ENCODE measurements around the gene ARPC5. TPM values are rescaled to one million over a fixed set of nuclear protein-coding genes. Genes with fewer than 3 reads are reported as not detected.

ARPC5 gene
- total RNA-seq, 1 donor: 312 TPM

DNA sequence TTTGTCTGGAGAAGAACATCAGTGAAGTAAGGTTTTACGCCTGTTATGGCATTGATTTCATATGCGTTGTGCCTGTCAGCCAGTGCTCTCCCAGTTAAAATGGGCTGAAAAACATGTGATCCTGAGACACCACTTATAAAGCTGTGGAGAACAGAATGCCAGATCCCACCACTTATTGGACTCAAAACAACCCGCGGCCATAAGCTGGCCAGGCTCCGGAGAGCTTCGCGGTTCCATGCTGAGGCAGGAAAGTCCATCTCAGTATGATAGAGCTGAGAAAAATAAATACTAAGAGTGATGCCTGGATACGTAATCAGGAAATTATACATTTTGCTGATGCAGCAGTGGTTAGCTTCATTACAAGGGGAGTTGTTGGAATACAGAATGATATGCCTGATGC, 12.5 kb upstream of the ARPC5 start:
- DNase-seq (ENCODE audit: low read depth): no peak
- no peak for TF ChIP-seq CTCF (IDR thresholded peaks at IDR 0.05; ENCODE audit: insufficient read depth, low read length)
- no peak overlapping the region for H3K4me3 ChIP-seq (ENCODE audit: low read depth, low read length)

- no peak overlapping the region for H3K4me3 ChIP-seq (ENCODE audit: low read depth, low read length)
- TF ChIP-seq CTCF (IDR thresholded peaks at IDR 0.05; ENCODE audit: insufficient read depth, low read length): no peak
- DNase-seq (ENCODE audit: low read depth): no peak
Observed at GRCh38 chr1:183646776-183647175, 11.2 kb upstream of the ARPC5 start.

GRCh38 chr1:183645531-183645930, 9.9 kb upstream of the ARPC5 start:
- no peak for TF ChIP-seq CTCF (IDR thresholded peaks at IDR 0.05; ENCODE audit: insufficient read depth, low read length)
- no peak overlapping the region for H3K4me3 ChIP-seq (ENCODE audit: low read depth, low read length)
- DNase-seq (ENCODE audit: low read depth): no peak

DNA sequence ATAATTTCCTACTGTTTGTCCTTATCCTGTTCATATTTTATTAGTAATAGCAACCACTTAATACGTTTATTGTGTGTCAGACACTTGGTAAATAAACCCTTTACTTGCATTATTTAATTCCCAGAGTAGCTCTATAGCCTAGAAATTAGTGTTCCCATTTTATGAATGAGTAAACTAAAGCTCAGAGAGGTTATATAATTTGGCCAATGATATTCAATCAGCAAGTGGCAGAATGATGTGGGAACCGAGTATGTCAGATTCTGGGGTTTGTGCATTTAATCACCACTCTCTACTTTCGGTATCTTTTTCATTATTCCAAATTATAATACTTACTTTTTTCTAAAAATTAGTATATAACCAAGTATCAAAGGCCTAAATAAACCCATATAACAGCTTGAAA, 6.6 kb upstream of the ARPC5 start:
- no peak for TF ChIP-seq CTCF (IDR thresholded peaks at IDR 0.05; ENCODE audit: insufficient read depth, low read length)
- H3K4me3 ChIP-seq (ENCODE audit: low read depth, low read length): no peak overlapping the region
- no peak for DNase-seq (ENCODE audit: low read depth)

DNA sequence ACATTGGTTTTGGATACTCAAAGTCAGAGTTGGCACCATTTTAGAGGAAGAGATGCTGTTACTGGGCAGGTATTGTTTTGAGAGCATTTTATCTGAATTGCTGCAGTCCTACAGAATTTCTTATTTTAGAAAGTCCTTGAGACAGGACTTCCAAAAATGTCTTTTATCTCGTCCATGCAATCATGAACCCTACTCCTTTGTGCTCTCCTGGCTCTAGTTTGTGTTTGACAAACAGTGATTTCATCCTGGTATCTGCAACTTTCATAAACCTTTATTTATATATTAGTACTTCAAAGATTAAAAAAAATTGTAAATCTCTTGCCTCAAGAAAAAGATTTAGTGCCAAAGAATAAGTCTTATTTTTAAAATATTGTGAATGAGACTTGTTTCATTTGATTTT, 4.6 kb upstream of the ARPC5 start:
- DNase-seq (ENCODE audit: low read depth): no peak
- no peak for TF ChIP-seq CTCF (IDR thresholded peaks at IDR 0.05; ENCODE audit: insufficient read depth, low read length)
- no peak overlapping the region for H3K4me3 ChIP-seq (ENCODE audit: low read depth, low read length)

GRCh38 chr1:183638649-183639387, 3.2 kb upstream of the ARPC5 start:
- no peak for TF ChIP-seq CTCF (IDR thresholded peaks at IDR 0.05; ENCODE audit: insufficient read depth, low read length)
- DNase-seq (ENCODE audit: low read depth): no peak
- no peak overlapping the region for H3K4me3 ChIP-seq (ENCODE audit: low read depth, low read length)

- no peak for DNase-seq (ENCODE audit: low read depth)
- TF ChIP-seq CTCF (IDR thresholded peaks at IDR 0.05; ENCODE audit: insufficient read depth, low read length): no peak
- peak overlapping the region; percentile 91 for H3K4me3 ChIP-seq (ENCODE audit: low read depth, low read length)
Observed at GRCh38 chr1:183636783-183637182, 1.2 kb upstream of the ARPC5 start.
